ENCODE measurements around the gene ZPR1.

DNA sequence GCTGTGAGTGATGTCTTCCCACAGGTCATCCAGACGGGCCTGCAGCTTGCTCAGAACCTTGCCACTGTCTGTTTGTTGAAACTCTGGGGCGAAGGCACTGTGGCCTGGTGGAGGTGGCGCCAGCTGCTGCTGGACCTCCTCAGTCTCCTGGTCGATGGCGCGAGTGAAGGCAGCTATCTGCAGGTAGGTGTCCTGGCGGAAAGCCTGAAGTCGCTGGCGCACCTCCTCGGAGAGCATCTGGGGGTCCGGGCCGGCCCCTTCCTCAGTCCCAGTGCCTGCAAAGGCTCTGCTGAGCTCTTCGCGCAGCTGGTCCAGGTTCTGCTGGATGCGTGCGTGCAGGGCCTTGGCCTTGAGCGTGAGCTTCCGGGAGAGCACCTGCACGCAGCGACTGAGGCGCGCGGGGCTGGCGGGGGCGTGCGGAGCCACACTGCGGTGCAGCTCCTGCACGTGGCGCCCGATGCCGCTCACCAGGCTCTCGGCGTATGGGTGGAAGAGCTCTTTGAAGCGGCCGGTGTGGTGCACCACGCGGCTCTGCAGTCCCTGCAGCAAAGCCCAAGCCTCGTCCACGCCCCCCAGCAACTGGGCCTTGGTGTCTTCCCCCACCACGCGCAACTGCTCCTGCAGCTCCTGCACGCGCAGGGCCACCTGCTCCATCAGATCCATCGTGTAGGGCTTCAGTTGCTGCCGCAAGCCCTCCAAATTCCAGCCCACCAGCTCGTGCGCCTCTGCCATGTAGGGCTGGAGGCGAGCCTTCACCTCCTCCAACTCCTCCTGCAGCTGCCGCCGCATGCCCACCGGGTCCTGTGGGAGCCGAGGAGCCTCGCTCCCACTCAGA is 2.6 kb upstream of the ZPR1 start:
- TF ChIP-seq, protein P1, sequence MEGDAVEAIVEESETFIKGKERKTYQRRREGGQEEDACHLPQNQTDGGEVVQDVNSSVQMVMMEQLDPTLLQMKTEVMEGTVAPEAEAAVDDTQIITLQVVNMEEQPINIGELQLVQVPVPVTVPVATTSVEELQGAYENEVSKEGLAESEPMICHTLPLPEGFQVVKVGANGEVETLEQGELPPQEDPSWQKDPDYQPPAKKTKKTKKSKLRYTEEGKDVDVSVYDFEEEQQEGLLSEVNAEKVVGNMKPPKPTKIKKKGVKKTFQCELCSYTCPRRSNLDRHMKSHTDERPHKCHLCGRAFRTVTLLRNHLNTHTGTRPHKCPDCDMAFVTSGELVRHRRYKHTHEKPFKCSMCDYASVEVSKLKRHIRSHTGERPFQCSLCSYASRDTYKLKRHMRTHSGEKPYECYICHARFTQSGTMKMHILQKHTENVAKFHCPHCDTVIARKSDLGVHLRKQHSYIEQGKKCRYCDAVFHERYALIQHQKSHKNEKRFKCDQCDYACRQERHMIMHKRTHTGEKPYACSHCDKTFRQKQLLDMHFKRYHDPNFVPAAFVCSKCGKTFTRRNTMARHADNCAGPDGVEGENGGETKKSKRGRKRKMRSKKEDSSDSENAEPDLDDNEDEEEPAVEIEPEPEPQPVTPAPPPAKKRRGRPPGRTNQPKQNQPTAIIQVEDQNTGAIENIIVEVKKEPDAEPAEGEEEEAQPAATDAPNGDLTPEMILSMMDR (IDR thresholded peaks at IDR 0.05): no peak
- TF ChIP-seq POLR2A (IDR thresholded peaks at IDR 0.05): no peak

All from adrenal gland (tissue), 5 donors.